WTC11 (cell line): ENCODE data around the gene MAPK9. TPM values are rescaled to one million over a fixed set of nuclear protein-coding genes. Genes with fewer than 3 reads are reported as not detected.

Experiments
- ATAC-seq: fragments of 200-7000 bp; cut with Tn5 transposase; 2 replicates; pipeline ENCODE4 v1.10.0; 2021; ENCODE audit warnings: mild to moderate bottlenecking, moderate library complexity
- CTCF ChIA-PET: fragments of 300-600 bp; sonication (Branson Sonifier 250); formaldehyde crosslinking; loops from one replicate; lab custom pipeline; 2021; ENCODE audit warnings: antibody characterized with exemption; lab: Charles Lee
- POLR2A ChIA-PET: fragments of 350-600 bp; sonication (Branson Sonifier 250); formaldehyde crosslinking; loops from one replicate; lab custom pipeline; 2021; ENCODE audit warnings: antibody characterized with exemption; lab: Charles Lee
- DNase-seq: peaks from one replicate; pipeline ENCODE4 v3.0.0; 2021; ENCODE audit warnings: low spot score
- H3K27ac Mint-ChIP-seq: 2 replicates; pipeline ENCODE4 v1.8.0; 2021; ENCODE audit warnings: mixed read lengths
- H3K27me3 Mint-ChIP-seq: 2 replicates; pipeline ENCODE4 v1.8.0; 2021; ENCODE audit warnings: low read depth, mild to moderate bottlenecking, moderate library complexity, mixed read lengths
- H3K36me3 Mint-ChIP-seq: 2 replicates; pipeline ENCODE4 v1.8.0; 2021; ENCODE audit warnings: mixed read lengths
- H3K4me1 Mint-ChIP-seq: 2 replicates; pipeline ENCODE4 v1.8.0; 2022; ENCODE audit warnings: mixed read lengths
- H3K4me3 Mint-ChIP-seq: 2 replicates; pipeline ENCODE4 v1.8.0; 2021; ENCODE audit warnings: mild to moderate bottlenecking, moderate library complexity, mixed read lengths
- H3K9me3 Mint-ChIP-seq: 2 replicates; pipeline ENCODE4 v1.8.0; 2021; ENCODE audit warnings: mixed read lengths
- FOXP1 ChIP-seq: sonication (generic); formaldehyde crosslinking; IDR thresholded peaks from 2 replicates; pipeline ENCODE4 v1.8.0; 2022; ENCODE audit warnings: missing genetic modification reagents, mild to moderate bottlenecking, moderate library complexity, borderline replicate concordance
- HMGA2 ChIP-seq: fragments of 250-450 bp; sonication (Bioruptor Pico); IDR thresholded peaks from 2 replicates; pipeline ENCODE4 v1.4.0; 2021; ENCODE audit warnings: mild to moderate bottlenecking, moderate library complexity
- IRF2 ChIP-seq: sonication (generic); formaldehyde crosslinking; IDR thresholded peaks from 2 replicates; pipeline ENCODE4 v1.8.0; 2022; ENCODE audit warnings: low read depth, missing genetic modification reagents, borderline replicate concordance
- KAT7 ChIP-seq: sonication (generic); formaldehyde crosslinking; IDR thresholded peaks from 2 replicates; pipeline ENCODE4 v1.8.1; 2023; ENCODE audit warnings: missing genetic modification reagents, mild to moderate bottlenecking, borderline replicate concordance
- MYBL2 ChIP-seq: sonication (generic); formaldehyde crosslinking; IDR thresholded peaks from 2 replicates; pipeline ENCODE4 v1.8.1; 2023; ENCODE audit warnings: mild to moderate bottlenecking, moderate library complexity, missing genetic modification reagents
- NFE2L1 ChIP-seq: sonication (generic); formaldehyde crosslinking; IDR thresholded peaks from 2 replicates; pipeline ENCODE4 v1.8.1; 2023; ENCODE audit warnings: missing genetic modification reagents
- TEAD1 ChIP-seq: sonication (generic); formaldehyde crosslinking; IDR thresholded peaks from 2 replicates; pipeline ENCODE4 v1.8.0; 2022; ENCODE audit warnings: mild to moderate bottlenecking, missing genetic modification reagents
- ZNF232 ChIP-seq: sonication (generic); formaldehyde crosslinking; IDR thresholded peaks from 2 replicates; pipeline ENCODE4 v1.8.0; 2022; ENCODE audit warnings: mild to moderate bottlenecking, missing genetic modification reagents
- ZNF263 ChIP-seq: sonication (generic); formaldehyde crosslinking; IDR thresholded peaks from 2 replicates; pipeline ENCODE4 v1.8.1; 2022; ENCODE audit warnings: low read depth, mild to moderate bottlenecking, moderate library complexity, missing genetic modification reagents
- total RNA-seq: library from RNA; stranded (reverse); gene quantifications from 3 replicates; pipeline ENCODE4 v1.2.3, GENCODE V29; 2021
- TF ChIP-seq, protein P1 (sequence below): sonication (generic); formaldehyde crosslinking; IDR thresholded peaks from 2 replicates; pipeline ENCODE4 v1.8.1; 2023; ENCODE audit warnings: mild to moderate bottlenecking, missing genetic modification reagents, moderate library complexity
- TF ChIP-seq, protein P2 (sequence below): fragments of 250-450 bp; sonication (Bioruptor Pico); IDR thresholded peaks from 2 replicates; pipeline ENCODE4 v1.9.0; 2021; ENCODE audit warnings: mild to moderate bottlenecking
- TF ChIP-seq, protein P3 (sequence below): sonication (generic); formaldehyde crosslinking; conservative IDR thresholded peaks from 2 replicates; pipeline ENCODE4 v1.8.1; 2022; ENCODE audit warnings: mild to moderate bottlenecking, missing genetic modification reagents
- TF ChIP-seq, protein P4 (sequence below): sonication (generic); formaldehyde crosslinking; IDR thresholded peaks from 2 replicates; pipeline ENCODE4 v1.8.1; 2023; ENCODE audit warnings: mild to moderate bottlenecking, missing genetic modification reagents, moderate library complexity
- TF ChIP-seq, protein P5 (sequence below): fragments of 250-450 bp; sonication (Bioruptor Pico); IDR thresholded peaks from 2 replicates; pipeline ENCODE4 v1.9.0; 2021; ENCODE audit warnings: mild to moderate bottlenecking
- TF ChIP-seq, protein P6 (sequence below): sonication (generic); formaldehyde crosslinking; IDR thresholded peaks from 2 replicates; pipeline ENCODE4 v1.8.0; 2022; ENCODE audit warnings: mild to moderate bottlenecking, missing genetic modification reagents
- TF ChIP-seq, protein P7 (sequence below): fragments of 250-450 bp; sonication (Bioruptor Pico); conservative IDR thresholded peaks from 2 replicates; pipeline ENCODE4 v1.9.0; 2021; ENCODE audit warnings: mild to moderate bottlenecking

MAPK9 gene
- total RNA-seq, 1 experiment from 2014 or later: 42.9 TPM

DNA sequence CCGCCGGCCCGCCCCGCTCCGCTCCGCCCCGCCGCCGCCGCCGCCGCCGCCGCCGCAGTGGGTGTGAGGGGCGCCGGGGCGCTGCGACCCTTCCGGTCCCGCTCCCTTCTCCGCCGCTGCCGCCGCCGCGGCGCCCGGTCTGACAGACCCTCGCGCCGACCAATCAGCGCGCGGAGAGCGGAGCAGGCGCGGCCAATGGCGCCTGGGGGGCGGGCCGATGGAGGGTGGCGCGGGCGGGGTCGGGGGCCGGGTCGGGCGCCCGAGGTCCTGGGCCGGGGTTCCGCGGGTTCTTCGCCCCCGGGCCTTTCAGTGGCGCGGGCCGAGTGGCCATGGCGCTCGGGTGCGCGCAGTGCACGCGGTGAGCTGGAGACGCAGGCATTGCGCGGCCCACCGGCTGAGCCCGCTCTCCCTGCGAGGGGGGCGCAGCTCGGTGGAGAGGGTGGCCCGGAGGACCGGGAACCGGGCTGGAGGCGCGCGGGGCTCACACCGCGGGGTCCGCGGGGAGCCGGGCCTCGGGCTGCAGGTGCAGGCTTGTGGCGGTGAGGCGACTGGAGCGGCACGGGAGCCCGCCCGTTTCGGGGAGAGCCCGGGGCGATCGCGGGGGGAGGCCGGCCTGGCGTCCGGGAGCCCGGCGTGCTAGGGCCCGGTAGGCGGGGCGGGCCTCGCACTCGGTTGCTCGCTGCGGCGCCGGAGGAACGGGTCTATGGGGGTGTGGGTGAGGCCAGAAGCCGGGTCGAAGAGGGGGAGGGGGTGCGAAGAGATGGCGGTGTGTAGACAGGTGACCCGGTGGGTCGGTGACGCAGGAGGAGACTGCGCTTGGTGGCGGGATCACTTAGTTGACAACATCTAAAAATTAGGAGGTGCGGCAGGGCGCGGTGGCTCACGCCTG is at the start of gene MAPK9 (continued):
- TF ChIP-seq, protein P1, sequence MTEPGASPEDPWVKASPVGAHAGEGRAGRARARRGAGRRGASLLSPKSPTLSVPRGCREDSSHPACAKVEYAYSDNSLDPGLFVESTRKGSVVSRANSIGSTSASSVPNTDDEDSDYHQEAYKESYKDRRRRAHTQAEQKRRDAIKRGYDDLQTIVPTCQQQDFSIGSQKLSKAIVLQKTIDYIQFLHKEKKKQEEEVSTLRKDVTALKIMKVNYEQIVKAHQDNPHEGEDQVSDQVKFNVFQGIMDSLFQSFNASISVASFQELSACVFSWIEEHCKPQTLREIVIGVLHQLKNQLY (CRISPR knock-in tag): 0 out of 2 replicates have a peak, but pooled peaks have one; percentile 59
- peak; percentile 48; the same call in 1 of the 2 replicates for TF ChIP-seq KAT7 (CRISPR knock-in tag)
- TF ChIP-seq ZNF263: 0 out of 2 replicates have a peak, but pooled peaks have one; percentile 47
- TF ChIP-seq MYBL2: peak; percentile 34; the same call in 1 of the 2 replicates
- TF ChIP-seq, protein P2, sequence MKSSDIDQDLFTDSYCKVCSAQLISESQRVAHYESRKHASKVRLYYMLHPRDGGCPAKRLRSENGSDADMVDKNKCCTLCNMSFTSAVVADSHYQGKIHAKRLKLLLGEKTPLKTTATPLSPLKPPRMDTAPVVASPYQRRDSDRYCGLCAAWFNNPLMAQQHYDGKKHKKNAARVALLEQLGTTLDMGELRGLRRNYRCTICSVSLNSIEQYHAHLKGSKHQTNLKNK (CRISPR knock-in tag): no peak
- peak; percentile 65; the same call in 1 of the 2 replicates for TF ChIP-seq FOXP1 (CRISPR knock-in tag)

DNA sequence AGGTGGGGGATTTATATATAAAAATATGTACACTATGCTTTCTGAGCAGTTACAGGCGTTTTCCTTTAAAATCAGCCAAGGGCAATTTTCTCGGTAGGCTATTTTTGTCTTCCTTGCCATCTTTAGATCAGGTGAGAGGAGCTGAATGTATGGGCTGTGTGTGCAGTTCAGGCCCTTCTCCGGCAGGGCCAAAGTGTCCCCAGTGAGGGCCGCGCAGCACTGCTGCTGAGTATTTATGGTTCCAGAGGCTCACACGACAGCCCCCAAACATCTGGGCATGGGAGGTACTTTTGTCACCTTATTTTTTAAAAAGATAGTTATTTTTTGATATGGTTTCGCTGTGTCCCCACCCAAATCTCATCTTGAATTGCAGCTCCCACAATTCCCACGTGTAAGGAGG is 49.7 kb upstream of the MAPK9 start:
- H3K36me3 Mint-ChIP-seq: peaks cover 41% of the 10 kb centered on the region
- CTCF ChIA-PET: interaction anchor here (0.6 to 3.9 kb wide), 4 partner anchors 10 to 132 kb away, joined by 3 to 53 read pairs (median 28); no protein-coding TSS in a partner anchor
- H3K27me3 Mint-ChIP-seq: no peaks in the 10 kb centered on the region
- TF ChIP-seq, protein P3, sequence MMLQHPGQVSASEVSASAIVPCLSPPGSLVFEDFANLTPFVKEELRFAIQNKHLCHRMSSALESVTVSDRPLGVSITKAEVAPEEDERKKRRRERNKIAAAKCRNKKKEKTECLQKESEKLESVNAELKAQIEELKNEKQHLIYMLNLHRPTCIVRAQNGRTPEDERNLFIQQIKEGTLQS: no peak
- TF ChIP-seq IRF2: no peak
- TF ChIP-seq, protein P4, sequence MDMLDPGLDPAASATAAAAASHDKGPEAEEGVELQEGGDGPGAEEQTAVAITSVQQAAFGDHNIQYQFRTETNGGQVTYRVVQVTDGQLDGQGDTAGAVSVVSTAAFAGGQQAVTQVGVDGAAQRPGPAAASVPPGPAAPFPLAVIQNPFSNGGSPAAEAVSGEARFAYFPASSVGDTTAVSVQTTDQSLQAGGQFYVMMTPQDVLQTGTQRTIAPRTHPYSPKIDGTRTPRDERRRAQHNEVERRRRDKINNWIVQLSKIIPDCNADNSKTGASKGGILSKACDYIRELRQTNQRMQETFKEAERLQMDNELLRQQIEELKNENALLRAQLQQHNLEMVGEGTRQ (CRISPR knock-in tag): no peak
- TF ChIP-seq, protein P5, sequence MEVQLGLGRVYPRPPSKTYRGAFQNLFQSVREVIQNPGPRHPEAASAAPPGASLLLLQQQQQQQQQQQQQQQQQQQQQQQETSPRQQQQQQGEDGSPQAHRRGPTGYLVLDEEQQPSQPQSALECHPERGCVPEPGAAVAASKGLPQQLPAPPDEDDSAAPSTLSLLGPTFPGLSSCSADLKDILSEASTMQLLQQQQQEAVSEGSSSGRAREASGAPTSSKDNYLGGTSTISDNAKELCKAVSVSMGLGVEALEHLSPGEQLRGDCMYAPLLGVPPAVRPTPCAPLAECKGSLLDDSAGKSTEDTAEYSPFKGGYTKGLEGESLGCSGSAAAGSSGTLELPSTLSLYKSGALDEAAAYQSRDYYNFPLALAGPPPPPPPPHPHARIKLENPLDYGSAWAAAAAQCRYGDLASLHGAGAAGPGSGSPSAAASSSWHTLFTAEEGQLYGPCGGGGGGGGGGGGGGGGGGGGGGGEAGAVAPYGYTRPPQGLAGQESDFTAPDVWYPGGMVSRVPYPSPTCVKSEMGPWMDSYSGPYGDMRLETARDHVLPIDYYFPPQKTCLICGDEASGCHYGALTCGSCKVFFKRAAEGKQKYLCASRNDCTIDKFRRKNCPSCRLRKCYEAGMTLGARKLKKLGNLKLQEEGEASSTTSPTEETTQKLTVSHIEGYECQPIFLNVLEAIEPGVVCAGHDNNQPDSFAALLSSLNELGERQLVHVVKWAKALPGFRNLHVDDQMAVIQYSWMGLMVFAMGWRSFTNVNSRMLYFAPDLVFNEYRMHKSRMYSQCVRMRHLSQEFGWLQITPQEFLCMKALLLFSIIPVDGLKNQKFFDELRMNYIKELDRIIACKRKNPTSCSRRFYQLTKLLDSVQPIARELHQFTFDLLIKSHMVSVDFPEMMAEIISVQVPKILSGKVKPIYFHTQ: no peak
- no peak for TF ChIP-seq ZNF232 (CRISPR knock-in tag)
- no peak for TF ChIP-seq NFE2L1 (CRISPR knock-in tag)
- no peak for TF ChIP-seq TEAD1 (CRISPR knock-in tag)
- TF ChIP-seq, protein P6, sequence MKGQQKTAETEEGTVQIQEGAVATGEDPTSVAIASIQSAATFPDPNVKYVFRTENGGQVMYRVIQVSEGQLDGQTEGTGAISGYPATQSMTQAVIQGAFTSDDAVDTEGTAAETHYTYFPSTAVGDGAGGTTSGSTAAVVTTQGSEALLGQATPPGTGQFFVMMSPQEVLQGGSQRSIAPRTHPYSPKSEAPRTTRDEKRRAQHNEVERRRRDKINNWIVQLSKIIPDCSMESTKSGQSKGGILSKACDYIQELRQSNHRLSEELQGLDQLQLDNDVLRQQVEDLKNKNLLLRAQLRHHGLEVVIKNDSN: no peak
- peaks cover 72% of the 10 kb centered on the region for H3K4me1 Mint-ChIP-seq
- peak overlapping the region; percentile 96 for H3K27ac Mint-ChIP-seq
- ATAC-seq: no peak
- H3K9me3 Mint-ChIP-seq: no peaks in the 10 kb centered on the region
- no peak for DNase-seq
- POLR2A ChIA-PET: interaction anchor here (1.1 to 2.3 kb wide), 2 partner anchors 10 kb away, joined by 4 to 6 read pairs; no protein-coding TSS in a partner anchor
- no peak overlapping the region for H3K4me3 Mint-ChIP-seq

DNA sequence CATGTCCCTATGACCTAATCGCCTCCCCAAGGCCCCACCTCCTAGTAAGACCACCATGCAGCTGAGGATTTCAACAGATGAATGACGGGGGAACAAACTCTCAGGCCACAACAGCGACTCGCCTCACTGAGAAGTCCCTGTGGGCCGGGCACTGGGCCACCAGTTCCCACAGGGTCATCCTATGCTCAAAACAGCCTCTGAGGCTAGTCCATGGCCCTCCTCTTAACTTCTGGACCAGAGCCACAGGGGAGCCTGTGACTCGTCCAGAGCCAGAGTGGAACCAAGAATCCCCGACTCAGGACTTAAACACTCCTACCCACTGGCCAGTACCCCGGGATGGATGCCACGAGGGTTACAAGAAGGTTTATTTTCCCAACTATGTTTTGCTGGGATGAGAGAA is 49.0 kb upstream of the MAPK9 start:
- Mint-ChIP-seq H3K27me3 (no peaks in the 10 kb centered on the region), H3K4me3 (no peak overlapping the region), H3K9me3 (no peaks in the 10 kb centered on the region), H3K4me1 (peaks cover 65% of the 10 kb centered on the region), H3K36me3 (peaks cover 49% of the 10 kb centered on the region), H3K27ac (peak overlapping the region; percentile 85)
- no peak for ATAC-seq
- TF ChIP-seq, protein P7, sequence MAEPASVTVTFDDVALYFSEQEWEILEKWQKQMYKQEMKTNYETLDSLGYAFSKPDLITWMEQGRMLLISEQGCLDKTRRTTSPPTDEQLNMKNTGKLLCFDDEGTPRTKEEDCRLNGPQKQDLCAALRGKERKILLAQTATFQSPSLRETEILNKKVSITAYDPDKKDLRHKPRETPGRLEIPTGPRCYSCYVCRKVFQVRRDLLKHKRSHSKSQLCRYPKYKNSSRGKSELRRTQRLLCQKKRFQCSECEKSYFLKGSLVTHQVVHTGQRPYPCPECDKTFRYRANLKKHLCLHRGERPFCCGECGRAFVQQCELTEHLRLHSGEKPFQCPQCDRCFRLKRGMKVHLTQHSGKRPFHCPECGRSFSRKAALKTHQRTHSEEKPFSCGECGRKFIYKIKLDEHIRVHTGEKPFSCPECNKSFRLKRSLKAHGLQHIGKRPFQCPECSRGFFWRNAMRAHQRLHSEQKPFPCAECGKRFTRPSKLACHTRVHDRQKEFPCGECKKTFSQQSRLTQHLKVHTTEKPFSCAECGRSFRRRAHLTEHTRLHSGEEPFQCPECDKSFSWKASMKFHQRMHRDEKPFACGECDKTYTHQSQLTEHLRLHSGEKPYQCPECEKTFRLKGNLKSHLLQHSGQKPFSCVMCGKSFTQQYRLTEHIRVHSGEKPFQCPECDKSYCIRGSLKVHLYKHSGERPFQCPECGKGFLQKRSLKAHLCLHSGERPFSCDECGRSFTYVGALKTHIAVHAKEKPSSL: no peak
- TF ChIP-seq, protein P2 (CRISPR knock-in tag): no peak
- TF ChIP-seq HMGA2: no peak
- TF ChIP-seq, protein P6: no peak
- CTCF ChIA-PET: interaction anchor here (0.6 to 3.9 kb wide), 3 partner anchors 9 to 131 kb away, joined by 3 to 53 read pairs (median 29); no protein-coding TSS in a partner anchor
- no peak for DNase-seq
- POLR2A ChIA-PET: no interaction called here
